ENCODE measurements around the gene GALNT12. TPM values are rescaled to one million over a fixed set of nuclear protein-coding genes. Genes with fewer than 3 reads are reported as not detected.

Gene GALNT12
- total RNA-seq, 1 experiment from 2014 or later: 31.2 TPM

GRCh38 chr9:98771209-98771874, 36.1 kb upstream of the GALNT12 start:
- H2AFZ ChIP-seq (ENCODE audit: low read depth, low read length, poor library complexity, severe bottlenecking): no peak overlapping the region
- no peak overlapping the region for H3K4me2 ChIP-seq (ENCODE audit: low read length)
- ChIA-PET RAD21 (ENCODE audit: low non-redundant PET in 1 of 2, low total read pairs in 2 of 2, uncharacterized antibody in 2 of 2, unreplicated experiment in 2 of 2) (no interaction called here), CTCF (interaction anchor here (1.8 kb wide), 1 partner anchor 9 kb away, joined by 3 read pairs; no protein-coding TSS in a partner anchor), POLR2A (no interaction called here)
- H3K4me3 ChIP-seq (replicated peaks in 1 of 2; ENCODE audit: low read depth in 1 of 2, low read length in 2 of 2): no peak overlapping the region
- TF ChIP-seq CTCF (IDR thresholded peaks at IDR 0.05 in 2 of 3, conservative IDR thresholded peaks at IDR 0.05 in 1 of 3; ENCODE audit: borderline replicate concordance in 1 of 3, insufficient read depth in 1 of 3, low read depth in 2 of 3, low read length in 2 of 3) (no peak), POLR2AphosphoS5 (IDR thresholded peaks at IDR 0.05; ENCODE audit: low read depth, low read length) (no peak), REST (IDR thresholded peaks at IDR 0.05; ENCODE audit: low read depth) (no peak), RAD21 (IDR thresholded peaks at IDR 0.05; ENCODE audit: low read depth) (no peak)
- H3K9me3 ChIP-seq (ENCODE audit: control insufficient read depth in 1 of 2, insufficient read depth in 1 of 2, low read depth in 1 of 2, low read length in 2 of 2): no peaks in the 10 kb centered on the region
- ATAC-seq (no peak), DNase-seq (ENCODE audit: low read depth, low spot score) (no peak)
- H3K9me2 ChIP-seq (ENCODE audit: insufficient read depth): no peaks in the 10 kb centered on the region
- H3K9ac ChIP-seq (ENCODE audit: low read length): no peak overlapping the region
- no peaks in the 10 kb centered on the region for H4K20me1 ChIP-seq (ENCODE audit: insufficient read depth)
- peaks cover 24 to 25% of the 10 kb centered on the region in 2 experiments; a peak in 3 of 4 replicates for H3K36me3 ChIP-seq (ENCODE audit: control insufficient read depth in 1 of 2, insufficient read depth in 2 of 2, low read length in 2 of 2)
- BruUV-seq (replicated peaks): no TSS peak
- H3K27me3 ChIP-seq (ENCODE audit: insufficient read depth, low read length): no peaks in the 10 kb centered on the region
- H3K4me1 ChIP-seq (ENCODE audit: control insufficient read depth in 1 of 2, insufficient read depth in 2 of 2, low read length in 2 of 2): peaks cover 0 to 11% of the 10 kb centered on the region in 2 experiments; a peak in 2 of 4 replicates
- no peak overlapping the region for H3K27ac ChIP-seq (ENCODE audit: low read depth, low read length)
- H3K79me2 ChIP-seq (ENCODE audit: insufficient read depth, low read length): no peaks in the 10 kb centered on the region
- intact Hi-C loops (cut with micrococcal nuclease): loop anchor here (10.0 kb wide), 1 partner anchor 697 kb away; no protein-coding TSS in a partner anchor
